ENCODE measurements around the gene RAC3.
A peak's percentile ranks its signal among the peaks of the same experiment; 100 is the strongest.

- peak; percentile 12; the same call in 1 of the 2 replicates for TF ChIP-seq TAF1 (IDR thresholded peaks at IDR 0.05; ENCODE audit: borderline replicate concordance, insufficient read depth, low read length)
- TF ChIP-seq, protein P1, sequence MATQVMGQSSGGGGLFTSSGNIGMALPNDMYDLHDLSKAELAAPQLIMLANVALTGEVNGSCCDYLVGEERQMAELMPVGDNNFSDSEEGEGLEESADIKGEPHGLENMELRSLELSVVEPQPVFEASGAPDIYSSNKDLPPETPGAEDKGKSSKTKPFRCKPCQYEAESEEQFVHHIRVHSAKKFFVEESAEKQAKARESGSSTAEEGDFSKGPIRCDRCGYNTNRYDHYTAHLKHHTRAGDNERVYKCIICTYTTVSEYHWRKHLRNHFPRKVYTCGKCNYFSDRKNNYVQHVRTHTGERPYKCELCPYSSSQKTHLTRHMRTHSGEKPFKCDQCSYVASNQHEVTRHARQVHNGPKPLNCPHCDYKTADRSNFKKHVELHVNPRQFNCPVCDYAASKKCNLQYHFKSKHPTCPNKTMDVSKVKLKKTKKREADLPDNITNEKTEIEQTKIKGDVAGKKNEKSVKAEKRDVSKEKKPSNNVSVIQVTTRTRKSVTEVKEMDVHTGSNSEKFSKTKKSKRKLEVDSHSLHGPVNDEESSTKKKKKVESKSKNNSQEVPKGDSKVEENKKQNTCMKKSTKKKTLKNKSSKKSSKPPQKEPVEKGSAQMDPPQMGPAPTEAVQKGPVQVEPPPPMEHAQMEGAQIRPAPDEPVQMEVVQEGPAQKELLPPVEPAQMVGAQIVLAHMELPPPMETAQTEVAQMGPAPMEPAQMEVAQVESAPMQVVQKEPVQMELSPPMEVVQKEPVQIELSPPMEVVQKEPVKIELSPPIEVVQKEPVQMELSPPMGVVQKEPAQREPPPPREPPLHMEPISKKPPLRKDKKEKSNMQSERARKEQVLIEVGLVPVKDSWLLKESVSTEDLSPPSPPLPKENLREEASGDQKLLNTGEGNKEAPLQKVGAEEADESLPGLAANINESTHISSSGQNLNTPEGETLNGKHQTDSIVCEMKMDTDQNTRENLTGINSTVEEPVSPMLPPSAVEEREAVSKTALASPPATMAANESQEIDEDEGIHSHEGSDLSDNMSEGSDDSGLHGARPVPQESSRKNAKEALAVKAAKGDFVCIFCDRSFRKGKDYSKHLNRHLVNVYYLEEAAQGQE (IDR thresholded peaks at IDR 0.05; ENCODE audit: insufficient read depth in 1 of 2, low read depth in 2 of 2, low read length in 2 of 2) = no peak
Observed at GRCh38 chr17:82021900-82022309, 9.6 kb upstream of the RAC3 start.

Measured in PFSK-1 (cell line).